T-cell (primary cell): ENCODE results near the gene TXNIP. TPM values are rescaled to one million over a fixed set of nuclear protein-coding genes. Genes with fewer than 3 reads are reported as not detected.

Experiments used
- ATAC-seq, 4 experiments: fragments of 200-7000 bp in 3 of 4; fragments of 150-1000 bp in 1 of 4; cut with Tn5 transposase; replicated peaks in 1 of 4; 1 replicate in 3 of 4; 2 replicates in 1 of 4; pipeline ENCODE4 v1.10.0; 2021; ENCODE audit warnings: moderate library complexity in 3 of 4, mild to moderate bottlenecking in 2 of 4, moderate number of reproducible peaks in 1 of 4
- CTCF ChIA-PET, 2 donors: fragments of 300-600 bp; sonication (Branson Sonifier 250); formaldehyde crosslinking; loops; one replicate each; lab custom pipeline; 2022; ENCODE audit warnings: antibody characterized with exemption in 2 of 2; lab: Charles Lee
- POLR2A ChIA-PET, 2 donors: fragments of 300-600 bp; sonication (Branson Sonifier 250); formaldehyde crosslinking; loops; one replicate each; lab custom pipeline; 2022; ENCODE audit warnings: antibody characterized with exemption in 2 of 2; lab: Charles Lee
- DNase-seq, 35 experiments: peaks; one replicate each; pipeline versions ENCODE4 v3.0.0 to v3.0.0-alpha.2; 2013 to 2023
- H3K27ac ChIP-seq: one replicate; pipeline ENCODE4 v1.5.1; 2013; ENCODE audit warnings: low read length
- H3K27me3 ChIP-seq, 2 experiments: replicated peaks in 1 of 2; 1 replicate in 1 of 2; 2 replicates in 1 of 2; pipeline versions ENCODE4 v1.6.1 to v1.7.0; 2013; ENCODE audit warnings: low read length in 1 of 2, mixed read lengths in 1 of 2; ENCODE audit not compliant: control insufficient read depth in 2 of 2, insufficient read depth in 2 of 2; ENCODE audit errors: extremely low read depth in 1 of 2
- H3K36me3 ChIP-seq, 2 donors: 1 replicate in 1 of 2; 2 replicates in 1 of 2; pipeline versions ENCODE4 v1.6.1 to v1.7.0; 2013; ENCODE audit warnings: low read length in 1 of 2; ENCODE audit not compliant: control insufficient read depth in 2 of 2, insufficient read depth in 1 of 2; ENCODE audit errors: extremely low read depth in 1 of 2
- H3K4me1 ChIP-seq, 2 experiments: 1 replicate in 1 of 2; 2 replicates in 1 of 2; pipeline versions ENCODE4 v1.6.1 to v1.7.0; 2013; ENCODE audit warnings: low read length in 2 of 2, mixed read lengths in 1 of 2; ENCODE audit not compliant: insufficient read depth in 2 of 2, control insufficient read depth in 1 of 2; ENCODE audit errors: extremely low read depth in 1 of 2
- H3K4me3 ChIP-seq, 2 donors: 1 replicate in 1 of 2; 2 replicates in 1 of 2; pipeline versions ENCODE4 v1.5.1 to v1.7.0; 2013; ENCODE audit warnings: mild to moderate bottlenecking in 2 of 2, low read length in 1 of 2, moderate library complexity in 1 of 2; ENCODE audit not compliant: control insufficient read depth in 1 of 2; ENCODE audit errors: extremely low read depth in 1 of 2
- H3K9me3 ChIP-seq: 2 replicates; pipeline ENCODE4 v1.7.0; 2013
- H3K27ac Mint-ChIP-seq, 2 donors: one replicate each; pipeline ENCODE4 v1.8.0; 2020 to 2021; ENCODE audit warnings: mild to moderate bottlenecking in 2 of 2, mixed read lengths in 2 of 2
- H3K27me3 Mint-ChIP-seq, 2 donors: one replicate each; pipeline ENCODE4 v1.8.0; 2021 to 2022; ENCODE audit warnings: mixed read lengths in 2 of 2
- H3K36me3 Mint-ChIP-seq: one replicate; pipeline ENCODE4 v1.8.0; 2021; ENCODE audit warnings: mixed read lengths
- H3K4me1 Mint-ChIP-seq, 3 donors: one replicate each; pipeline ENCODE4 v1.8.0; 2020 to 2022; ENCODE audit warnings: mixed read lengths in 3 of 3, mild to moderate bottlenecking in 1 of 3
- H3K4me3 Mint-ChIP-seq, 3 donors: one replicate each; pipeline ENCODE4 v1.8.0; 2020 to 2022; ENCODE audit warnings: mild to moderate bottlenecking in 3 of 3, mixed read lengths in 3 of 3, moderate library complexity in 3 of 3
- H3K9me3 Mint-ChIP-seq, 3 donors: one replicate each; pipeline ENCODE4 v1.8.0; 2020 to 2022; ENCODE audit warnings: mixed read lengths in 3 of 3
- WGBS: methylation state at CpG from one replicate; pipeline ENCODE4 v1.1.5; 2013; ENCODE audit warnings: missing lambda C conversion rate; ENCODE audit not compliant: insufficient coverage; 5-methylcytosine and 5-hydroxymethylcytosine counted together
- total RNA-seq, 35 experiments: library from RNA in 6 of 35; stranded (reverse) in 6 of 35; fragments of 120-200 nt in 1 of 35; gene quantifications; one replicate each; pipeline versions ENCODE4 v1.2.1 to v1.2.4 and lab custom pipeline; 2013 to 2026

Gene TXNIP
- total RNA-seq, 5 donors from 2014 or later (not counting 1 experiment from before 2014, with no cell fraction given), result 721 to 2,117 (median 773) TPM

- no peaks in the 10 kb centered on the region for H3K36me3 Mint-ChIP-seq
- no peaks in the 10 kb centered on the region for H3K9me3 Mint-ChIP-seq
- DNase-seq, result no peak
- ChIA-PET POLR2A (interaction anchor here (0.5 to 0.6 kb wide), 2 partner anchors 9 to 103 kb away, joined by 3 to 5 read pairs; partner anchors contain the start of gene PEX11B (in 1 of the 2)), CTCF (interaction anchor here (0.6 to 1.6 kb wide), 4 partner anchors 10 to 16 kb away, joined by 3 to 11 read pairs (median 4); no protein-coding TSS in a partner anchor)
- no peaks in the 10 kb centered on the region for H3K9me3 ChIP-seq
- peaks cover 2 to 32% of the 10 kb centered on the region in 2 experiments for H3K27me3 ChIP-seq
- H3K4me1 ChIP-seq, result peaks cover 0 to 11% of the 10 kb centered on the region in 2 experiments
- no peak within 1 kb of the TSS for H3K27ac Mint-ChIP-seq
- 81% methylated on average over 3 of the region's 5 CpGs for WGBS
- peaks cover 5 to 11% (median 6%) of the 10 kb centered on the region in 3 donors for H3K4me1 Mint-ChIP-seq
- H3K27me3 Mint-ChIP-seq, result peaks cover 44 to 56% of the 10 kb centered on the region in 2 donors
- no peak within 1 kb of the TSS for H3K27ac ChIP-seq
- no peaks in the 10 kb centered on the region for H3K36me3 ChIP-seq
- no peak for ATAC-seq
- no peak within 1 kb of the TSS for H3K4me3 ChIP-seq
- no peak within 1 kb of the TSS for H3K4me3 Mint-ChIP-seq
Observed at GRCh38 chr1:146021622-146022402, 25.4 kb upstream of the TXNIP start, which contains the start of gene HJV. Gene HJV (minus strand): TSS chr1:146021735. CDS start chr1:146020231, 1,504 bp downstream.

GRCh38 chr1:146021050-146021445 is 24.7 kb upstream of the TXNIP start:
- POLR2A ChIA-PET, result no interaction called here
- Histone ChIP-seq H3K4me1 (peaks cover 0 to 11% of the 10 kb centered on the region in 2 experiments), H3K27me3 (peaks cover 2 to 36% of the 10 kb centered on the region in 2 experiments), H3K36me3 (no peaks in the 10 kb centered on the region), H3K9me3 (no peaks in the 10 kb centered on the region), H3K27ac (no peak overlapping the region), H3K4me3 (no peak overlapping the region)
- CTCF ChIA-PET, result interaction anchor here in 1 of 2 donors (1.6 kb wide), 1 partner anchor 11 kb away, joined by 4 read pairs; no protein-coding TSS in a partner anchor
- H3K4me1 Mint-ChIP-seq, result peaks cover 5 to 11% (median 6%) of the 10 kb centered on the region in 3 donors
- H3K9me3 Mint-ChIP-seq, result no peaks in the 10 kb centered on the region
- H3K27ac Mint-ChIP-seq, result no peak overlapping the region
- ATAC-seq (no peak), DNase-seq (no peak)
- WGBS, result no CpG with 5 or more reads among the region's 1 CpG
- H3K36me3 Mint-ChIP-seq, result no peaks in the 10 kb centered on the region
- H3K27me3 Mint-ChIP-seq, result peaks cover 44 to 56% of the 10 kb centered on the region in 2 donors
- no peak overlapping the region for H3K4me3 Mint-ChIP-seq

GRCh38 chr1:146020058-146021049 is 24.0 kb upstream of the TXNIP start:
- H3K27me3 Mint-ChIP-seq, result peaks cover 40 to 51% of the 10 kb centered on the region in 2 donors
- 88% methylated on average over 1 of the region's 4 CpGs for WGBS
- ATAC-seq (no peak), DNase-seq (no peak)
- peak overlapping the region in 1 of 2 donors; percentile 1 for H3K27ac Mint-ChIP-seq
- no peaks in the 10 kb centered on the region for H3K9me3 Mint-ChIP-seq
- no peaks in the 10 kb centered on the region for H3K36me3 Mint-ChIP-seq
- ChIA-PET POLR2A (interaction anchor here in 1 of 2 donors (0.6 to 0.7 kb wide), 2 partner anchors 47 to 136 kb away, joined by 4 to 5 read pairs; no protein-coding TSS in a partner anchor), CTCF (interaction anchor here in 1 of 2 donors (3.8 kb wide), 1 partner anchor 41 kb away, joined by 18 read pairs; no protein-coding TSS in a partner anchor)
- no peak overlapping the region for H3K27ac ChIP-seq
- H3K4me1 ChIP-seq, result peaks cover 0 to 11% of the 10 kb centered on the region in 2 experiments
- peaks cover 5 to 11% (median 6%) of the 10 kb centered on the region in 3 donors for H3K4me1 Mint-ChIP-seq
- peaks cover 2 to 36% of the 10 kb centered on the region in 2 experiments for H3K27me3 ChIP-seq
- H3K9me3 ChIP-seq, result no peaks in the 10 kb centered on the region
- H3K4me3 ChIP-seq, result no peak overlapping the region
- no peaks in the 10 kb centered on the region for H3K36me3 ChIP-seq
- peak overlapping the region in 1 of 3 donors; percentile 39 for H3K4me3 Mint-ChIP-seq

- Histone ChIP-seq H3K36me3 (no peaks in the 10 kb centered on the region), H3K27me3 (peaks cover 2 to 36% of the 10 kb centered on the region in 2 experiments), H3K27ac (no peak overlapping the region), H3K4me3 (no peak overlapping the region), H3K9me3 (no peaks in the 10 kb centered on the region), H3K4me1 (peaks cover 0 to 11% of the 10 kb centered on the region in 2 experiments)
- Mint-ChIP-seq H3K27me3 (peaks cover 39 to 49% of the 10 kb centered on the region in 2 donors), H3K4me1 (peaks cover 5 to 11% (median 6%) of the 10 kb centered on the region in 3 donors), H3K4me3 (peak overlapping the region in 1 of 3 donors; percentile 39), H3K36me3 (no peaks in the 10 kb centered on the region), H3K27ac (peak overlapping the region in 1 of 2 donors; percentile 2), H3K9me3 (no peaks in the 10 kb centered on the region)
- ChIA-PET POLR2A (interaction anchor here (0.5 to 0.7 kb wide), 2 partner anchors 135 to 191 kb away, joined by 3 to 4 read pairs; no protein-coding TSS in a partner anchor), CTCF (interaction anchor here in 1 of 2 donors (3.8 kb wide), 1 partner anchor 41 kb away, joined by 18 read pairs; no protein-coding TSS in a partner anchor)
- ATAC-seq (peak; percentile 44 to 52 (median 45)), DNase-seq (peak in 1 of 35 experiments; percentile 10)
- WGBS, result 15% methylated on average over 29 of the region's 43 CpGs
Observed at GRCh38 chr1:146019231-146020057, 23.1 kb upstream of the TXNIP start.

GRCh38 chr1:146016891-146017290 is 20.5 kb upstream of the TXNIP start:
- H3K27ac ChIP-seq, result no peak overlapping the region
- no peak for DNase-seq
- peaks cover 2 to 32% of the 10 kb centered on the region in 2 experiments for H3K27me3 ChIP-seq
- no peak for ATAC-seq
- ChIA-PET CTCF (interaction anchor here in 1 of 2 donors (0.6 to 3.8 kb wide), 7 partner anchors 10 to 193 kb away, joined by 3 to 18 read pairs (median 3); partner anchors contain the start of genes ANKRD34A, NUDT17, POLR3GL and RNF115), POLR2A (interaction anchor here (0.6 to 0.7 kb wide), 2 partner anchors 11 to 41 kb away, joined by 3 read pairs; no protein-coding TSS in a partner anchor)
- peaks cover 0 to 11% of the 10 kb centered on the region in 2 experiments for H3K4me1 ChIP-seq
- H3K36me3 Mint-ChIP-seq, result no peaks in the 10 kb centered on the region
- peaks cover 30 to 41% of the 10 kb centered on the region in 2 donors for H3K27me3 Mint-ChIP-seq
- H3K4me3 ChIP-seq, result no peak overlapping the region
- H3K4me3 Mint-ChIP-seq, result no peak overlapping the region
- H3K4me1 Mint-ChIP-seq, result peaks cover 11 to 15% (median 13%) of the 10 kb centered on the region in 3 donors
- no peaks in the 10 kb centered on the region for H3K9me3 Mint-ChIP-seq
- H3K27ac Mint-ChIP-seq, result no peak overlapping the region
- WGBS, result no CpG with 5 or more reads among the region's 1 CpG
- no peaks in the 10 kb centered on the region for H3K9me3 ChIP-seq
- H3K36me3 ChIP-seq, result no peaks in the 10 kb centered on the region
